Muscle of arm (tissue), 12 donors: ENCODE measurements around the gene TRAPPC13. TPM values are rescaled to one million over a fixed set of nuclear protein-coding genes. Genes with fewer than 3 reads are reported as not detected.
"Not testable (repeated sequence)": the region's sequence is repeated elsewhere in the genome, so short reads cannot be mapped to it uniquely, and the experiment has no call there.

ENCODE experiments used
- DNase-seq: peaks from one replicate; pipeline ENCODE4 v3.0.0-alpha.2; 2013
- polyA plus RNA-seq, 12 donors: library from polyadenylated mRNA; unstranded; fragments of 120-200 nt; gene quantifications; one replicate each; pipeline ENCODE4 v1.2.1, GENCODE V29; 2013; ENCODE audit not compliant: insufficient read length in 12 of 12

The TRAPPC13 gene
- polyA plus RNA-seq, 12 donors: 17.6 to 29.7 (median 22.1) TPM; not detected in 1

GRCh38 chr5:65672796-65673195 is 48.0 kb downstream of the TRAPPC13 start:
- no peak for DNase-seq

- DNase-seq: no peak
These were observed 49.9 kb downstream of the TRAPPC13 start for GRCh38 chr5:65674749-65675148.

GRCh38 chr5:65676056-65676455 is 51.2 kb downstream of the TRAPPC13 start:
- DNase-seq: not testable (repeated sequence)

GRCh38 chr5:65682148-65682547 is 57.3 kb downstream of the TRAPPC13 start:
- DNase-seq: no peak

GRCh38 chr5:65693121-65693520 is 68.3 kb downstream of the TRAPPC13 start:
- no peak for DNase-seq

GRCh38 chr5:65695162-65695755 is 70.4 kb downstream of the TRAPPC13 start:
- no peak for DNase-seq

- DNase-seq: no peak
These were observed 71.1 kb downstream of the TRAPPC13 start for GRCh38 chr5:65695896-65696295.

GRCh38 chr5:65696892-65697291 is 72.1 kb downstream of the TRAPPC13 start:
- no peak for DNase-seq

- no peak for DNase-seq
These were observed 74.5 kb downstream of the TRAPPC13 start for GRCh38 chr5:65699338-65699737.

GRCh38 chr5:65702036-65702435 is 77.2 kb downstream of the TRAPPC13 start:
- DNase-seq: no peak

- DNase-seq: no peak
These were observed 79.9 kb downstream of the TRAPPC13 start for GRCh38 chr5:65704621-65705239.

GRCh38 chr5:65707663-65708062 is 82.8 kb downstream of the TRAPPC13 start:
- no peak for DNase-seq

- no peak for DNase-seq
These were observed 83.3 kb downstream of the TRAPPC13 start for GRCh38 chr5:65708145-65708544.

Other genes with a start within 250 kb of the TRAPPC13 start
- gene ADAMTS6, start 143.1 kb upstream of the TRAPPC13 start, polyA plus RNA-seq: 1 to 10 TPM in 9 of 12 donors, under 1 TPM in 2, not detected in 1; 0.93 to 2.6 (median 1.6) TPM
- gene CENPK, start 61.9 kb upstream of the TRAPPC13 start, polyA plus RNA-seq: 10 to 100 TPM in 10 of 12 donors, 1 to 10 TPM in 1, not detected in 1; 5.6 to 33.2 (median 17.1) TPM
- 10 to 100 TPM in 11 of 12 donors, not detected in 1; 28.8 to 83.8 (median 50.6) TPM for gene PPWD1, start 61.7 kb upstream of the TRAPPC13 start, polyA plus RNA-seq
- 10 to 100 TPM in 11 of 12 donors, not detected in 1; 12.3 to 23.2 (median 21.1) TPM for gene TRIM23, start 694 bp upstream of the TRAPPC13 start, polyA plus RNA-seq
- 1 to 10 TPM in 10 of 12 donors, not detected in 2; 2.2 to 4.0 (median 3.3) TPM for gene SHLD3, start within 50 bp of the TRAPPC13 start, polyA plus RNA-seq
- gene SGTB, start 97.1 kb downstream of the TRAPPC13 start, polyA plus RNA-seq: 10 to 100 TPM in 7 of 12 donors, 1 to 10 TPM in 4, not detected in 1; 7.7 to 13.1 (median 11.0) TPM
- 10 to 100 TPM in 10 of 12 donors, 1 to 10 TPM in 1, not detected in 1; 5.7 to 24.7 (median 20.7) TPM for gene NLN, start 97.2 kb downstream of the TRAPPC13 start, polyA plus RNA-seq